SK-N-SH treated with all-trans-retinoic acid at 6 μM for 48 hours (cell line): ENCODE results near the gene GCM1.

ENCODE experiments used
- PATZ1 ChIP-seq: fragments of 250-450 bp; sonication (Bioruptor Pico); IDR thresholded peaks from 2 replicates; pipeline ENCODE4 v1.8.0; 2020; ENCODE audit warnings: mild to moderate bottlenecking, moderate library complexity, borderline replicate concordance
- ZFP3 ChIP-seq: fragments of 250-450 bp; sonication (Bioruptor Pico); IDR thresholded peaks from 2 replicates; pipeline ENCODE4 v1.5.0; 2020; ENCODE audit warnings: mild to moderate bottlenecking, moderate library complexity

- no peak for TF ChIP-seq ZFP3
- TF ChIP-seq PATZ1 (CRISPR knock-in tag) = no peak
These were observed 40.9 kb upstream of the GCM1 start for GRCh38 chr6:53189554-53189953.
